CD14-positive monocyte (primary cell): Measurements from ENCODE around the gene LDAF1. TPM values are rescaled to one million over a fixed set of nuclear protein-coding genes. Genes with fewer than 3 reads are reported as not detected.
"Not testable (repeated sequence)": the region's sequence is repeated elsewhere in the genome, so short reads cannot be mapped to it uniquely, and the experiment has no call there.

Experiments used
- DNase-seq, 3 donors: peaks; one replicate each; pipeline ENCODE4 v3.0.0-alpha.2; 2011 to 2022
- H2AFZ ChIP-seq: 2 replicates; pipeline ENCODE4 v1.6.0; 2012; ENCODE audit warnings: mild to moderate bottlenecking, low read depth, low read length, inconsistent platforms; ENCODE audit not compliant: insufficient read depth, poor library complexity, severe bottlenecking
- H3K27ac ChIP-seq, 2 donors: 1 replicate in 1 of 2; 2 replicates in 1 of 2; pipeline ENCODE4 v1.5.1; 2012 to 2013; ENCODE audit warnings: low read length in 2 of 2, control low read depth in 1 of 2, inconsistent platforms in 1 of 2, low read depth in 1 of 2, mild to moderate bottlenecking in 1 of 2
- H3K27me3 ChIP-seq, 2 donors: one replicate each; pipeline versions ENCODE4 v1.6.0 to v1.6.1; 2011 to 2013; ENCODE audit warnings: low read length in 2 of 2; ENCODE audit not compliant: control insufficient read depth in 2 of 2, insufficient read depth in 2 of 2
- H3K36me3 ChIP-seq, 2 donors: replicated peaks in 1 of 2; 1 replicate in 1 of 2; 2 replicates in 1 of 2; pipeline versions ENCODE4 v1.5.1 to v1.6.1; 2012 to 2013; ENCODE audit warnings: low read length in 2 of 2, control low read depth in 1 of 2, inconsistent platforms in 1 of 2, mild to moderate bottlenecking in 1 of 2; ENCODE audit not compliant: insufficient read depth in 2 of 2, control insufficient read depth in 1 of 2
- H3K4me1 ChIP-seq, 2 donors: 1 replicate in 1 of 2; 2 replicates in 1 of 2; pipeline versions ENCODE4 v1.5.1 to v1.6.1; 2012 to 2013; ENCODE audit warnings: low read length in 2 of 2, control low read depth in 1 of 2, inconsistent platforms in 1 of 2, mild to moderate bottlenecking in 1 of 2, moderate library complexity in 1 of 2; ENCODE audit not compliant: insufficient read depth in 2 of 2, control insufficient read depth in 1 of 2
- H3K4me2 ChIP-seq: replicated peaks from 2 replicates; pipeline ENCODE3; 2012; ENCODE audit warnings: low read length, moderate library complexity, mild to moderate bottlenecking; ENCODE audit not compliant: poor library complexity, severe bottlenecking; ENCODE audit errors: extremely low read depth
- H3K4me3 ChIP-seq, 3 experiments: fragments of 200-600 bp in 1 of 3; sonication (generic) in 1 of 3; replicated peaks in 1 of 3; 1 replicate in 2 of 3; 2 replicates in 1 of 3; pipeline ENCODE4 v1.5.1; 2011 to 2013; ENCODE audit warnings: low read length in 3 of 3, mild to moderate bottlenecking in 3 of 3, control low read depth in 2 of 3, low read depth in 2 of 3, inconsistent platforms in 1 of 3, moderate library complexity in 1 of 3
- H3K79me2 ChIP-seq: 2 replicates; pipeline ENCODE4 v1.6.0; 2012; ENCODE audit warnings: mild to moderate bottlenecking, control low read depth, inconsistent platforms, low read length, moderate library complexity; ENCODE audit not compliant: insufficient read depth
- H3K9ac ChIP-seq: 2 replicates; pipeline ENCODE4 v1.6.0; 2017; ENCODE audit warnings: low read length, mild to moderate bottlenecking; ENCODE audit not compliant: insufficient read depth, poor library complexity, severe bottlenecking
- H3K9me3 ChIP-seq, 2 donors: replicated peaks in 1 of 2; 1 replicate in 1 of 2; 2 replicates in 1 of 2; pipeline versions ENCODE4 v1.5.1 to v1.6.1; 2012 to 2013; ENCODE audit warnings: low read length in 2 of 2, control low read depth in 1 of 2; ENCODE audit not compliant: control insufficient read depth in 1 of 2, insufficient read depth in 1 of 2
- H4K20me1 ChIP-seq: 2 replicates; pipeline ENCODE4 v1.6.0; 2012; ENCODE audit warnings: mild to moderate bottlenecking, low read length, control low read depth, moderate library complexity; ENCODE audit not compliant: insufficient read depth
- H3K27ac Mint-ChIP-seq, 7 donors: one replicate each; pipeline ENCODE4 v1.8.0; 2020; ENCODE audit warnings: mild to moderate bottlenecking in 7 of 7, mixed read lengths in 7 of 7, moderate library complexity in 6 of 7, inconsistent platforms in 2 of 7
- H3K27me3 Mint-ChIP-seq, 3 donors: one replicate each; pipeline ENCODE4 v1.8.0; 2021 to 2022; ENCODE audit warnings: low read depth in 3 of 3, mild to moderate bottlenecking in 3 of 3, mixed read lengths in 3 of 3, moderate library complexity in 3 of 3, inconsistent platforms in 1 of 3
- H3K36me3 Mint-ChIP-seq, 2 donors: one replicate each; pipeline ENCODE4 v1.8.0; 2020; ENCODE audit warnings: mixed read lengths in 2 of 2, inconsistent platforms in 1 of 2, mild to moderate bottlenecking in 1 of 2
- H3K4me1 Mint-ChIP-seq: one replicate; pipeline ENCODE4 v1.8.0; 2020; ENCODE audit warnings: mild to moderate bottlenecking, mixed read lengths
- H3K4me3 Mint-ChIP-seq, 2 donors: one replicate each; pipeline ENCODE4 v1.8.0; 2020; ENCODE audit warnings: mild to moderate bottlenecking in 2 of 2, mixed read lengths in 2 of 2, moderate library complexity in 1 of 2
- H3K9me3 Mint-ChIP-seq, 7 donors: one replicate each; pipeline ENCODE4 v1.8.0; 2020 to 2022; ENCODE audit warnings: mixed read lengths in 7 of 7, mild to moderate bottlenecking in 6 of 7, moderate library complexity in 6 of 7, inconsistent platforms in 2 of 7
- WGBS: methylation state at CpG from one replicate; pipeline ENCODE4 v1.1.5; 2013; ENCODE audit warnings: missing lambda C conversion rate; ENCODE audit not compliant: insufficient coverage; 5-methylcytosine and 5-hydroxymethylcytosine counted together
- intact Hi-C, 2 donors: fragments of 100-400 bp; cut with micrococcal nuclease; formaldehyde crosslinking; loops; one replicate each; pipeline versions ENCODE4 v1.15.0 to v1.15.1; 2023
- polyA minus RNA-seq: library from RNA; depleted of rRNA, polyadenylated mRNA; stranded (reverse); fragments of >200 nt; gene quantifications from 2 replicates; pipeline ENCODE4 v1.2.3, GENCODE V29; 2012
- polyA plus RNA-seq, 3 donors: library from polyadenylated mRNA; depleted of rRNA in 1 of 3; unstranded in 2 of 3; stranded (reverse) in 1 of 3; fragments of 300-500 nt in 2 of 3; fragments of >200 nt in 1 of 3; fragmentation: Illumina TruSeq in 2 of 3; gene quantifications; 1 replicate in 2 of 3; 2 replicates in 1 of 3; pipeline ENCODE4 v1.2.3, GENCODE V29; 2012 to 2021
- total RNA-seq, 12 experiments: library from RNA in 1 of 12; stranded (reverse) in 1 of 12; fragments of 120-200 nt in 1 of 12; gene quantifications; one replicate each; pipeline ENCODE4 v1.2.4 and lab custom pipeline; 2013 to 2026; ENCODE audit warnings: mixed read lengths in 6 of 12, inconsistent platforms in 1 of 12
- TF ChIP-seq, protein P1 (sequence below): fragments of 200-600 bp; IDR thresholded peaks from one replicate; pipeline ENCODE4 v1.8.0; 2022; ENCODE audit warnings: antibody characterized with exemption, mild to moderate bottlenecking

Gene LDAF1
- 13.0 TPM for total RNA-seq (2013)
- polyA plus RNA-seq (10 to 100 TPM; 10.1 to 24.3 (median 17.9) TPM), polyA minus RNA-seq (4.0 and 7.0 TPM in 2 replicates), total RNA-seq (lab: John Stamatoyannopoulos, UW) (8.3 to 19.1 (median 13.6) reads per million in 11 experiments)

DNA sequence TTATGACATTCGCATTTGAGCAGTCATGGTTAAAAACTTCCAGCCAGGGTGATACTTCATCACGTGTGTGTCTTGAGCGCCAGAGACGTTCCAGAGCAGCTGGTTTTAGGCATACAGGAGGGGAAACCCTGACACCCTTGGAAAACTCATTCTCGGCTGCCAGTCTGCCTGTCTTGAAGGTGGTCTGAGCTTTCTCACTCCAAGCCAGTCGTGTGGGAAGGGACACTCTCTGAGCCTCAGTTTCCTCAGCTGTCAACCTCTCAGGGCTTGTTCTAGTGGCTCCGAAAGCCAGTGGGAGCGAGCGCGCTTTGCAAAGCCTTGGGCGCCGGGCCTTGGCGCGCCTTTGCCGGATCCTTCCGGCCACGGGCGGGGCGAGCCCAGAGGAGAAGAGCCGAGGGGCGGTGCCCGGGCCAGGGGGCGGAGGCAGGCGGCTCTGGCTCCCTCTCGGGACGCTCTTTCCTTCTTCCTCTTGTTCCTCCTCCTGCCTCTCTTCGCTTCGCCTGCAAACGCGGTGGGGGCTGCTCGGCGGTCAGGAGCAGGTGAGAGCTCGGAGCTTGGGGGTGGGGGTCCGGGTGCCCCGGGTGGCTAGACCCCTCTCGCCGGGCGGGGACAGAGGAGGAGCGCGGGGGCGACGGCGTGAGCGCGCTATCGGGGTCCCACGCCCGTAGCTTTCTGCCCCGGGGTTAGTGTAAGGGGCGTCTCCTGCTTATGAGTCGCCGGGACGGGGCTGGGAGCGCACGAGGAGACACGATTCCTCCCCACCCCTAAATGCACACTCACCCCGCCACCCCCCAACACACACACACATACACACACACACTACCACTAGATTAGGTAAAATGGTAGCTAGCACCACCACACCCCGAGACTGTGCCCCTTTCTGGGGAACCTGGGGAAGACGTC lies at the start of gene LDAF1:
TSS of gene LDAF1 (plus strand) at position 467 of the 903 bp plus-strand sequence. CDS start 2,509 bp downstream, outside the sequence.
- peaks cover 3% of the 10 kb centered on the region for H4K20me1 ChIP-seq
- H3K36me3 ChIP-seq: peaks cover 9 to 27% of the 10 kb centered on the region in 2 donors
- peaks cover 16 to 23% of the 10 kb centered on the region in 2 donors for H3K4me1 ChIP-seq
- H3K27me3 ChIP-seq: no peaks in the 10 kb centered on the region
- peaks cover 3% of the 10 kb centered on the region for H3K79me2 ChIP-seq
- Mint-ChIP-seq H3K4me1 (peaks cover 21% of the 10 kb centered on the region), H3K9me3 (peaks cover 0 to 4% (median 0%) of the 10 kb centered on the region in 7 donors), H3K27me3 (peaks cover 0 to 1% (median under 1%) of the 10 kb centered on the region in 3 donors), H3K36me3 (peaks cover 21 to 24% of the 10 kb centered on the region in 2 donors), H3K4me3 (peak within 1 kb of the TSS; percentile 86 to 96), H3K27ac (peak within 1 kb of the TSS in 6 of 7 donors; percentile 18 to 82 (median 39))
- H3K4me3 ChIP-seq: peak within 1 kb of the TSS; percentile 51 to 94 (median 60)
- peak; percentile 54 to 78 (median 65) for DNase-seq
- WGBS: under 1% methylated on average over 41 of the region's 59 CpGs
- H3K9me3 ChIP-seq: no peaks in the 10 kb centered on the region
- peak within 1 kb of the TSS; percentile 69 for H3K9ac ChIP-seq
- H3K4me2 ChIP-seq: peak within 1 kb of the TSS; percentile 100
- peak within 1 kb of the TSS in 1 of 2 donors; percentile 67 for H3K27ac ChIP-seq
- intact Hi-C loops: no loop called here
- TF ChIP-seq, protein P1, sequence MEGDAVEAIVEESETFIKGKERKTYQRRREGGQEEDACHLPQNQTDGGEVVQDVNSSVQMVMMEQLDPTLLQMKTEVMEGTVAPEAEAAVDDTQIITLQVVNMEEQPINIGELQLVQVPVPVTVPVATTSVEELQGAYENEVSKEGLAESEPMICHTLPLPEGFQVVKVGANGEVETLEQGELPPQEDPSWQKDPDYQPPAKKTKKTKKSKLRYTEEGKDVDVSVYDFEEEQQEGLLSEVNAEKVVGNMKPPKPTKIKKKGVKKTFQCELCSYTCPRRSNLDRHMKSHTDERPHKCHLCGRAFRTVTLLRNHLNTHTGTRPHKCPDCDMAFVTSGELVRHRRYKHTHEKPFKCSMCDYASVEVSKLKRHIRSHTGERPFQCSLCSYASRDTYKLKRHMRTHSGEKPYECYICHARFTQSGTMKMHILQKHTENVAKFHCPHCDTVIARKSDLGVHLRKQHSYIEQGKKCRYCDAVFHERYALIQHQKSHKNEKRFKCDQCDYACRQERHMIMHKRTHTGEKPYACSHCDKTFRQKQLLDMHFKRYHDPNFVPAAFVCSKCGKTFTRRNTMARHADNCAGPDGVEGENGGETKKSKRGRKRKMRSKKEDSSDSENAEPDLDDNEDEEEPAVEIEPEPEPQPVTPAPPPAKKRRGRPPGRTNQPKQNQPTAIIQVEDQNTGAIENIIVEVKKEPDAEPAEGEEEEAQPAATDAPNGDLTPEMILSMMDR: no peak
- peak within 1 kb of the TSS; percentile 87 for H2AFZ ChIP-seq

DNA sequence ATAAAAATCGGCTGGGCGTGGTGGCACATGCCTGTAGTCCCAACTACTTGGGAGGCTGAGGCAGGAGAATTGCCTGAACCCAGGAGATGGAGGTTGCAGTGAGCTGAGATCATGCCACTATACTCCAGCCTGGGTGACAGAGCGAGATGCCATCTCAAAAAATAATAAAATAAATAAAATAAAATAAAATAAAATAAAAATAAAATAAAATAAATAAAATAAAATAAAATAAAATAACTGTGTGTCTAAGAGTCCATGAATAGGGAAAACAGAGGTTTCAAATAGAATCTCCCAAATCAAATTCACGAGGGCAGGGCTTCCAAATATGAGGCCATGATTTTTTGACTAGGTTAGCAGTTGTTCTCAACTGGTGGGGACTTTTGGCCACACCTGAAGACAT lies 42.9 kb upstream of the LDAF1 start:
- DNase-seq, H3K36me3 ChIP-seq, intact Hi-C loops, H3K4me1 Mint-ChIP-seq, H3K27me3 Mint-ChIP-seq, H3K4me3 Mint-ChIP-seq, H3K27me3 ChIP-seq, H4K20me1 ChIP-seq, H3K9ac ChIP-seq, H3K4me2 ChIP-seq, H2AFZ ChIP-seq, H3K27ac Mint-ChIP-seq, H3K36me3 Mint-ChIP-seq, H3K79me2 ChIP-seq: not testable (repeated sequence)
- H3K4me3 ChIP-seq: peak overlapping the region in 1 of 3 experiments; percentile 42
- peak overlapping the region in 1 of 2 donors; percentile 70 for H3K27ac ChIP-seq
- H3K9me3 ChIP-seq: peaks cover 28% of the 10 kb centered on the region in 2 donors
- WGBS: no CpG with 5 or more reads among the region's 4 CpGs
- H3K9me3 Mint-ChIP-seq: peaks cover 20 to 37% (median 33%) of the 10 kb centered on the region in 7 donors
- H3K4me1 ChIP-seq: peaks cover 9 to 11% of the 10 kb centered on the region in 2 donors
